Frontal cortex (tissue), 4 donors: ENCODE results near the gene PLEKHM2. TPM values are rescaled to one million over a fixed set of nuclear protein-coding genes. Genes with fewer than 3 reads are reported as not detected.

Experiments
- DNase-seq, 2 donors: peaks; one replicate each; pipeline ENCODE4 v3.0.0; 2012; ENCODE audit warnings: low spot score in 2 of 2
- FAIRE-seq: peaks from 2 replicates; lab custom pipeline; 2012; peaks lifted over from hg19 to GRCh38; lab: Jason Lieb, UNC
- small RNA-seq: library from RNA; depleted of rRNA; stranded (forward); fragments of <200 nt; gene quantifications from one replicate; pipeline ENCODE3, GENCODE V24; 2014
- total RNA-seq: library from RNA; depleted of rRNA; stranded (reverse); fragments of >200 nt; gene quantifications from one replicate; pipeline ENCODE4 v1.2.3, GENCODE V29; 2014
- donor health status: control.
- donor health status: control.
- donor health status: control.

The PLEKHM2 gene
- total RNA-seq, 1 donor from 2014 or later, result 32.6 TPM

DNA sequence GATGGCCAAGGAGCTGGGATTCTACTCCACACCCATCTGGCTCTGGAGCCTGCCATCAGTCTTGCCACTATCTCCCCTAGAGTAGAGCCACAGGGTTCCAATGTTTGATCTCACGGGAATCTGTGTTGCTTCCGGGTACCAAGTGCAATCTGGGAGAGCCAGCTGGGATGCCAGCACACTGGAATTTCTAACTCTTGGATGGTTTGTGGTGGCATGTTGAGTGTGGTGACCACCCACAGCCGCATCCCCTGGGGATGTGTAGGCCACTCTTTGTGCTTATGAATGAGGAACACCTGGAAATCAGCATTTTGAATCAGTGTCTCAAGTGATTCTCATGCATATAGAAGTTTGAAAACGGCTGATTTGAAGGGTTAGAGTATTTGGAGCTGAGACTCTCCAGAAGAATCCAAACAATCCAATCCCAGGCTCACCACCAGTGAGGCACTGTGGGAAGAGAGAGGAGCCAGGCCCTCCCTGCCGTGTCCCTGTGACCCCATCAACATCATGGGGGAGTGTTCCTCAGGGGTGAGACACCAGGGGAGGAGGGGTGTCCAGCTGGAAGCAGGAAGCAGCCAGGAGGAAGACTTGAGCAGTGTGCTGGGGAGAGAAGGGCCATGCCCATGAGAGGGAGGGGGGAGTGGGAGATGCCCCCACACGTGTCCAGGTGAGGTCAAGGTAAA lies 87.9 kb downstream of the PLEKHM2 start:
- DNase-seq (no peak), FAIRE-seq (no peak)

GRCh38 chr1:15775706-15776105 lies 91.6 kb downstream of the PLEKHM2 start:
- no peak for DNase-seq
- FAIRE-seq, result no peak

- FAIRE-seq (no peak), DNase-seq (no peak)
Measured at GRCh38 chr1:15777909-15778707, 94.0 kb downstream of the PLEKHM2 start.

Small RNA genes lying within 50 kb of the gene (small RNA-seq; reads per million reads assigned to genes)
- not detected for gene AL121992.2

Other genes starting within 250 kb of the PLEKHM2 start
- not detected for gene CTRC, start 245.9 kb upstream of the PLEKHM2 start, total RNA-seq
- not detected for gene CELA2A, start 227.6 kb upstream of the PLEKHM2 start, total RNA-seq
- gene CELA2B, start 208.2 kb upstream of the PLEKHM2 start, total RNA-seq, result not detected
- gene CASP9, start 160.1 kb upstream of the PLEKHM2 start, total RNA-seq, result 2.0 TPM
- gene DNAJC16, start 157.5 kb upstream of the PLEKHM2 start, total RNA-seq, result 16.3 TPM
- gene AGMAT, start 99.3 kb upstream of the PLEKHM2 start, total RNA-seq, result 0.82 TPM
- gene DDI2, start 66.9 kb upstream of the PLEKHM2 start, total RNA-seq, result 11.8 TPM
- not detected for gene SLC25A34, start 51.9 kb downstream of the PLEKHM2 start, total RNA-seq
- not detected for gene TMEM82, start 58.2 kb downstream of the PLEKHM2 start, total RNA-seq
- 14.3 TPM for gene FBLIM1, start 74.5 kb downstream of the PLEKHM2 start, total RNA-seq
- gene UQCRHL, start 123.3 kb downstream of the PLEKHM2 start, total RNA-seq, result 2.9 TPM
- gene SPEN, start 163.4 kb downstream of the PLEKHM2 start, total RNA-seq, result 58.3 TPM